ENCODE measurements around the gene AANAT. TPM values are rescaled to one million over a fixed set of nuclear protein-coding genes. Genes with fewer than 3 reads are reported as not detected.

Gene AANAT
- total RNA-seq, 2 donors from 2014 or later, result not detected

DNA sequence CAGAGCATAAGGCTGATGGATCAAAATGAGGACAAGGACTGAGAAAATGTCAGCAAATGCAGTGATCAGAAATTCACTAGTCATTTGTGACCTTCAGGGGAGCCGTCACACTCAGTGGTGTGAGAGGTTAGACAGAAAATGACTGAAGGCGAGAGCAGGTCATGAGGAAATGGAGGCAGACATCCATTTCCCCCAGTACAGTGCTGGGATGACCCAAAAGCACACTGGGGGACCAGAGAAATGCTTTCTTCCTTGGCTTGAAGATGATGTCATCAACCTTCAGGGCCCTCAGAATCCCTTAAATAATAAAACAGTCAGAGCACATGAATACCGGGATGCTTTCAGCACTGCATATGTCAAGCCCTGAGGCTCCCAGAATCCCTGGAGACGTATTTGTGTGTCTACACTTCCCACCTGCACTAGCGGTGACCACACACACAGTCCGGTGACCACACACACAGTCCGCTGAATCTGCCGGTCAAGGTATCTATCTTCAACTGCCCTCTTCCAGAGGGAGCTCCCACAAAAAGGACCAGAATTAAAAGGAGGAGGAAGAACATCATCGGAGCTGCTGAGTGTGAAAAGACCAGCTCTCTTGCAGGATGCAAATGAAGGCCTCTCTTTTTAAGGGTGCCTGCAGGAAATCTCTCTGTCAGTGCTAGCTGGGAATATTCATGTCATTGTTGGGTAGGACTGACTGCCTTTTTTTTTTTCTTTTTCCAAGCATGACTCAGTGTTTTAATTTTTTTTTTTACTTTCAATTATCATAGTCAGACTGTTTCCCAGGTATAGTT lies 22.7 kb upstream of the AANAT start:
- H3K4me1 ChIP-seq, result peaks cover 0 to 75% of the 10 kb centered on the region in 2 donors
- no peaks in the 10 kb centered on the region for H3K9me3 ChIP-seq
- no peak for DNase-seq (ENCODE audit: low spot score)
- no peaks in the 10 kb centered on the region for H3K27me3 ChIP-seq
- H3K36me3 ChIP-seq, result no peaks in the 10 kb centered on the region
- no peak for TF ChIP-seq CTCF (IDR thresholded peaks at IDR 0.05)
- H3K4me3 ChIP-seq, result no peak overlapping the region
- peak overlapping the region; percentile 93 to 94 for H3K27ac ChIP-seq

DNA sequence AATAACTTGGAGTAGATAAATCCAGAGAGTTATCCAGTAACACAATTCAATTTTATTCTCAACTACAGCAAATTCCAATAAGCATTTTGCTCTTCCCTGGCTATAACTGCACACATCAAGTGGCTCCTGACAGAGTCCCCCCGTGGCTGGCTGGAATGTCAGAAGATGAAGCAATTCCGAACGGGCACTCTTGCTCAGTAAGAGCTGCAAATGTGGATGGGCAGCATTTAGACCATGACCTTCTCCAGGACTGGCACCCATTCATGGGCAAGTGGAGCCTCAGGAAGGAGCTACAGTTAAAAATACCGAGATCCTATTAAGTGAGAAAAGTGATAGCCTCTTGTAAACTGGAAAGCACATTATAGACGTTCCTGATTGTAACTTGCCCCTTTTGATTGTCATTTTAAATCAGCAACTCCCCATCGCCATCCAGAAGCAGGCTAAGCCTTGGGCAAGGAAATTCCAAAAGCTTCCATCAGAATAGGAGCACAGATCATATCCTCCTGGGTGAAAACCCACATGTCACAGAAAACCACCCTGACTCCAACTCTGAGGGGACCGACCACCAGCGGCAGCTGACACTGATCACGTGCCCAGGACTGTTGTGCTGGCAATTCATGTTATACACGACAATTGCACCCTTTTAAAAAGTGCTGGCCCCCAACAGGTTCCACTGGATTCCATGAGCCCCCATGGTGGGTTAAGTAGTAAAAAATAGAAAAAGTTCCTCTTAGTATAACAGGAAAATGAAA lies 21.5 kb upstream of the AANAT start:
- Histone ChIP-seq H3K27me3 (no peaks in the 10 kb centered on the region), H3K4me3 (no peak overlapping the region), H3K9me3 (no peaks in the 10 kb centered on the region), H3K36me3 (no peaks in the 10 kb centered on the region), H3K4me1 (peaks cover under 1 to 73% of the 10 kb centered on the region in 2 donors), H3K27ac (peak overlapping the region; percentile 93 to 94)
- no peak for DNase-seq (ENCODE audit: low spot score)
- no peak for TF ChIP-seq CTCF (IDR thresholded peaks at IDR 0.05)

GRCh38 chr17:76446449-76447231 lies 20.8 kb upstream of the AANAT start:
- H3K4me1 ChIP-seq, result peaks cover 3 to 73% of the 10 kb centered on the region in 2 donors
- DNase-seq (ENCODE audit: low spot score), result no peak
- H3K36me3 ChIP-seq, result no peaks in the 10 kb centered on the region
- no peak for TF ChIP-seq CTCF (IDR thresholded peaks at IDR 0.05)
- no peaks in the 10 kb centered on the region for H3K27me3 ChIP-seq
- no peak overlapping the region for H3K4me3 ChIP-seq
- no peaks in the 10 kb centered on the region for H3K9me3 ChIP-seq
- H3K27ac ChIP-seq, result peak overlapping the region; percentile 93 to 94

DNA sequence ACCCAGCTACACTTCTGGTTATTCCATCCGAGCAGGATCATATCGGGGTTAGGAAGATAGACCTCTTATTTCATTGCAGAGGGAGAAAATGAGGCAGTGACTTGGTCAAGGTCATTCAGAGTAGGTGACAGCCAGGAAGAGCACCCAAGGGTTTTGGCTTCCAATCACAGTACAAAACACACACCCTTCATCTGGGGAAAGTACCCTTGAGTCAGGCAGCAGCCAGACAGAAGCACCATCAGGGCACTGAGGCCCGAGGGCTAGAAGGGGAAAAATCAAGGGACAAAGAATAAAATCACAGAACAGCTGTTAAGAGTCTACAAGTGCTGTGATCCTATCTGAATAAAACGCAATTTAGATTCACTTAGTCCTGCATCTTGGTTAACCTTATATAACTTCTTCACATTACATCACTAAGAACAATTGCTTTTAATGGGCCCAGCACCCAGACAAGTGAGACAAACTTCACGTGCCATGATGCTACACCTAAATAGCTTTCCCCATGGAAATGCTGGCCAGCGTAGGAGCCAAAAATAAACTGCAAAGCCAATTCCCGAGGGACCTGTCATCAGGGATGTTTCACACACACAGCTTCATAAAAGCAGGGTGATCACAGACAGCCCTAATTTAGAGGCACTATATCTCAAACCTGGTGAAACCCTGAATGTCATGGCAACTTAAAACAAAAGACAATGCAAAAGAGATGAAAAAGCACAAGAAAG lies 19.3 kb upstream of the AANAT start:
- no peak for TF ChIP-seq CTCF (IDR thresholded peaks at IDR 0.05)
- no peak for DNase-seq (ENCODE audit: low spot score)
- Histone ChIP-seq H3K27me3 (no peaks in the 10 kb centered on the region), H3K9me3 (no peaks in the 10 kb centered on the region), H3K36me3 (no peaks in the 10 kb centered on the region), H3K4me3 (no peak overlapping the region), H3K4me1 (peaks cover 3 to 72% of the 10 kb centered on the region in 2 donors), H3K27ac (peak overlapping the region; percentile 93 to 94)

DNA sequence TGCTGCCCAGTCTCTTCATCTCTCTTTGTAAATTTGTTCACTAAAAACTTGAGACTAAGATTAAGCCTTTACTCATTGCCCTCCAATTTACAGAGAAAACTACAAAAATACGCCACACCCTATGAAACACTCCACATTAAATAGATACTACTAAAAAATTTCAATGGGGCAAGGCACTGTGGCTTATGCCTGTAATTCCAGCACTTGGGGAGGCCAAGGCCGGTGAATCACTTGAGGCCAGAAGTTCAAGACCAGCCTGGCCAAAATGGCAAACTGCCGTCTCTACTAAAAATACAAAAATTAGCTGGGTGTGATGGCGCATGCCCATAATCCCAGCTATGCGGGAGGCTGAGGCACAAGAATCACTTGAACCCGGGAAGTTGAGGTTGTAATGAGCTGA lies 18.3 kb upstream of the AANAT start:
- peaks cover 3 to 71% of the 10 kb centered on the region in 2 donors for H3K4me1 ChIP-seq
- no peak for DNase-seq (ENCODE audit: low spot score)
- H3K36me3 ChIP-seq, result no peaks in the 10 kb centered on the region
- no peaks in the 10 kb centered on the region for H3K27me3 ChIP-seq
- no peak for TF ChIP-seq CTCF (IDR thresholded peaks at IDR 0.05)
- H3K9me3 ChIP-seq, result no peaks in the 10 kb centered on the region
- H3K27ac ChIP-seq, result peak overlapping the region; percentile 93 to 94
- H3K4me3 ChIP-seq, result no peak overlapping the region
